HL-60 (cell line): ENCODE results near the gene PWWP2B.
A peak's percentile ranks its signal among the peaks of the same experiment; 100 is the strongest.

ENCODE experiments used
- DNase-seq, 2 experiments: peaks; one replicate each; pipeline ENCODE4 v3.0.0-alpha.2; 2010 to 2020; ENCODE audit warnings: low read depth in 1 of 2, low spot score in 1 of 2
- H3K27ac ChIP-seq: fragments of 250-450 bp; sonication (Bioruptor Pico); replicated peaks from 2 replicates; pipeline ENCODE4 v1.5.1; 2020; ENCODE audit warnings: mild to moderate bottlenecking, moderate library complexity
- H3K27me3 ChIP-seq: fragments of 250-450 bp; sonication (Bioruptor Pico); 2 replicates; pipeline ENCODE4 v1.5.1; 2021; ENCODE audit warnings: mild to moderate bottlenecking, moderate library complexity; ENCODE audit not compliant: insufficient read depth, poor library complexity, severe bottlenecking
- H3K4me3 ChIP-seq: replicated peaks from 2 replicates; pipeline ENCODE4 v1.5.1; 2011; ENCODE audit warnings: mild to moderate bottlenecking, control low read depth, low read length; ENCODE audit not compliant: insufficient read depth
- GABPA ChIP-seq: IDR thresholded peaks from 2 replicates; pipeline ENCODE4 v1.6.1; 2012; ENCODE audit warnings: low read depth
- POLR2AphosphoS5 ChIP-seq: IDR thresholded peaks from 2 replicates; pipeline ENCODE4 v1.6.1; 2012; ENCODE audit warnings: low read depth
- SPI1 ChIP-seq: IDR thresholded peaks from 2 replicates; pipeline ENCODE4 v1.6.1; 2012; ENCODE audit warnings: low read depth, mild to moderate bottlenecking, borderline replicate concordance
- TF ChIP-seq, protein P1 (sequence below): IDR thresholded peaks from 2 replicates; pipeline ENCODE4 v1.6.1; 2012; ENCODE audit warnings: low read depth; ENCODE audit not compliant: insufficient replicate concordance
- TF ChIP-seq, protein P2 (sequence below): IDR thresholded peaks from one replicate; pipeline ENCODE4 v1.5.1; 2011; ENCODE audit warnings: low read length, control low read depth, inconsistent platforms; ENCODE audit not compliant: insufficient read depth

The PWWP2B gene

DNA sequence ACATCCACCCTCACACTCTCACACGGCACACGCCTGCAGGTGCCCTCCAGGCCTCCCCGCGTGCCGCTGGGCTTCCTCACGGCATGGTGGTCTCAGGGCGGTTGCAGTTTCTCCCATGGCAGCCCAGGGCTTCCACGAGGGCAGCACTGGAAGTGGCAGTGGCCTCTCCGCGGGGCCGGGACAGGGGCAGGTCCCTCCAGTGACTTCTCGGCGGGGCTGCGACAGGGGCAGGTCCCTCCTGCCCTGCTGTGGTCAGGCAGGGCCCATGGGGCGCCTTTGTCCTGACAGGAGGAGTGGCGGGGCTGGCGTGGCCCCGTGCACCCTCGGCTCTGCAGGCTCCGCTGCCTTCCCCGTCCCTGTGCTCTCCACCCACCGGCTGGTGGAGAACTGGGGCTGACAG is 19.0 kb downstream of the PWWP2B start:
- Histone ChIP-seq H3K27ac (no peak overlapping the region), H3K27me3 (no peaks in the 10 kb centered on the region), H3K4me3 (no peak overlapping the region)
- DNase-seq = no peak
- no peak for TF ChIP-seq SPI1
- TF ChIP-seq, protein P1, sequence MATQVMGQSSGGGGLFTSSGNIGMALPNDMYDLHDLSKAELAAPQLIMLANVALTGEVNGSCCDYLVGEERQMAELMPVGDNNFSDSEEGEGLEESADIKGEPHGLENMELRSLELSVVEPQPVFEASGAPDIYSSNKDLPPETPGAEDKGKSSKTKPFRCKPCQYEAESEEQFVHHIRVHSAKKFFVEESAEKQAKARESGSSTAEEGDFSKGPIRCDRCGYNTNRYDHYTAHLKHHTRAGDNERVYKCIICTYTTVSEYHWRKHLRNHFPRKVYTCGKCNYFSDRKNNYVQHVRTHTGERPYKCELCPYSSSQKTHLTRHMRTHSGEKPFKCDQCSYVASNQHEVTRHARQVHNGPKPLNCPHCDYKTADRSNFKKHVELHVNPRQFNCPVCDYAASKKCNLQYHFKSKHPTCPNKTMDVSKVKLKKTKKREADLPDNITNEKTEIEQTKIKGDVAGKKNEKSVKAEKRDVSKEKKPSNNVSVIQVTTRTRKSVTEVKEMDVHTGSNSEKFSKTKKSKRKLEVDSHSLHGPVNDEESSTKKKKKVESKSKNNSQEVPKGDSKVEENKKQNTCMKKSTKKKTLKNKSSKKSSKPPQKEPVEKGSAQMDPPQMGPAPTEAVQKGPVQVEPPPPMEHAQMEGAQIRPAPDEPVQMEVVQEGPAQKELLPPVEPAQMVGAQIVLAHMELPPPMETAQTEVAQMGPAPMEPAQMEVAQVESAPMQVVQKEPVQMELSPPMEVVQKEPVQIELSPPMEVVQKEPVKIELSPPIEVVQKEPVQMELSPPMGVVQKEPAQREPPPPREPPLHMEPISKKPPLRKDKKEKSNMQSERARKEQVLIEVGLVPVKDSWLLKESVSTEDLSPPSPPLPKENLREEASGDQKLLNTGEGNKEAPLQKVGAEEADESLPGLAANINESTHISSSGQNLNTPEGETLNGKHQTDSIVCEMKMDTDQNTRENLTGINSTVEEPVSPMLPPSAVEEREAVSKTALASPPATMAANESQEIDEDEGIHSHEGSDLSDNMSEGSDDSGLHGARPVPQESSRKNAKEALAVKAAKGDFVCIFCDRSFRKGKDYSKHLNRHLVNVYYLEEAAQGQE = no peak
- TF ChIP-seq GABPA = no peak
- TF ChIP-seq POLR2AphosphoS5 = no peak

DNA sequence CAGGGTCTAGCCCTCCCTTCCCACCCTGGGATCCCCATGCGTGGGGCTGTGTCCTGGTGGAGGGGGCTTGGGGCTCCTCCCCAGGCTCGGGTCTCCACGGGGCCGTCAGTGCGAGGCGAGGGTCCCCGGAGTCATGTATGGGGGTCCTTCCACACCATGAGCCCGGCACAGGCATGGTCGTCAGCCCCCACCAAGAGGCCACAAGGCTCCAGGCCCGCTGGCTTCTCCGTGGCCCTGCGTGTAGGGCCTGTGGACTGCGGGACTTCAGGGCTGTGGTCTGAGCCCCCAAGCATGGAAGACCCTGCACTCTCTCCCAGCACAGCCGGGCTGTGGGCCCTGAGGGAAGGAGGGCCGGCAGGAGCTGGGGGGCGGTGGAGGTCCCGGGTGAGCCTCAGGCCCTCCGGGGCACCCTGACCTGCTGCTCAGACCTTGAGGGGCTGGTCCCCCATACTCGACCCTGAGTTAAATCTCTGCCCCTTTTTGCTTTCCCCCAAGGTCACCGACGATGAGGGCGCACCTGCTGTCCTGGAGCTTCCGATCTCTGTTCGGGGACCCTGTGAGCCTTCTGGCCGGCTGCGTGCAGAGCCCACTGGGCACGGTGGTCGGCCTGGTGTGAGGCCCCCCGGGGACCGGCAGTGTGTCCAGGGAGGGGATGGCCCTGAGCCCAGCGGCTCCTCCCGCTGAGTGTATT is 19.7 kb downstream of the PWWP2B start:
- TF ChIP-seq, protein P1 = no peak
- TF ChIP-seq, protein P2, sequence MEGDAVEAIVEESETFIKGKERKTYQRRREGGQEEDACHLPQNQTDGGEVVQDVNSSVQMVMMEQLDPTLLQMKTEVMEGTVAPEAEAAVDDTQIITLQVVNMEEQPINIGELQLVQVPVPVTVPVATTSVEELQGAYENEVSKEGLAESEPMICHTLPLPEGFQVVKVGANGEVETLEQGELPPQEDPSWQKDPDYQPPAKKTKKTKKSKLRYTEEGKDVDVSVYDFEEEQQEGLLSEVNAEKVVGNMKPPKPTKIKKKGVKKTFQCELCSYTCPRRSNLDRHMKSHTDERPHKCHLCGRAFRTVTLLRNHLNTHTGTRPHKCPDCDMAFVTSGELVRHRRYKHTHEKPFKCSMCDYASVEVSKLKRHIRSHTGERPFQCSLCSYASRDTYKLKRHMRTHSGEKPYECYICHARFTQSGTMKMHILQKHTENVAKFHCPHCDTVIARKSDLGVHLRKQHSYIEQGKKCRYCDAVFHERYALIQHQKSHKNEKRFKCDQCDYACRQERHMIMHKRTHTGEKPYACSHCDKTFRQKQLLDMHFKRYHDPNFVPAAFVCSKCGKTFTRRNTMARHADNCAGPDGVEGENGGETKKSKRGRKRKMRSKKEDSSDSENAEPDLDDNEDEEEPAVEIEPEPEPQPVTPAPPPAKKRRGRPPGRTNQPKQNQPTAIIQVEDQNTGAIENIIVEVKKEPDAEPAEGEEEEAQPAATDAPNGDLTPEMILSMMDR = no peak
- TF ChIP-seq POLR2AphosphoS5 (no peak), GABPA (no peak), SPI1 (no peak)
- H3K4me3 ChIP-seq = no peak overlapping the region
- no peak for DNase-seq
- no peaks in the 10 kb centered on the region for H3K27me3 ChIP-seq
- peak overlapping the region; percentile 63 for H3K27ac ChIP-seq

DNA sequence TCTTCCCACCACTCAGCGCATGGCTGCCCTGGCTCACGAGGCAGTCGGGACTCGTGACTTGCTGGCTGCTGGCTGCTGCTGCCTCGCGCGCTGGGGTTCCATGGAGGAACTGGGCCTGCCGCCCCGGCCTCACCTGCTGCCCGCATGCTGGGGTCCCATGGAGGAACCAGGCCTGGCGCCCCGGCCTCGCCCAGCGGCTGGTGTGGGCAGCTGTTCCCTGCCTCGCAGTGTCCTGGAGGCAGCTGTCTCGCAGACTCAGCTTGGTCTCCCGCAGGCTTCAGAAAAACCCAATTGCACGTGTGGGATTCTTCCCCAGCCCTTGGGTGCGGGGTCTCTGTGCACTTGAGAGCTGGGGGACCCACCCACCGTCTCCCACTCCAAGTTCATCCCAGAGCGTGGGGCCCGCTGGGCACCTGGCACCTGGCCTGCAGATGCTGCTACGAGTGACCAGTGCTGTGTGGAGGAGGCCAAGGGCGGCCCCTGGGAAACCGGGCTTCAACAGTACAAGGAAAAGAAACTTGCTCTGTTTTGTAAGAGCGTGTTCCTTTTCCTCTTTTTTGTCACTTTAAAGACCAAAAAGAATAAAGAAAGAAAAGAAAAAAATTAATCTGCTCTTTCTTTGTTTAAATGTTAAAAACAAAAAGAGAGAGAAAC is 20.4 kb downstream of the PWWP2B start:
- H3K27me3 ChIP-seq = no peaks in the 10 kb centered on the region
- no peak overlapping the region for H3K4me3 ChIP-seq
- TF ChIP-seq SPI1 = no peak
- TF ChIP-seq, protein P1 = no peak
- TF ChIP-seq, protein P2 = no peak
- TF ChIP-seq POLR2AphosphoS5 = no peak
- no peak for DNase-seq
- H3K27ac ChIP-seq = peak overlapping the region; percentile 63
